ENCODE results near the gene GRIK4.
"Not testable (repeated sequence)": the region's sequence is repeated elsewhere in the genome, so short reads cannot be mapped to it uniquely, and the experiment has no call there.

GRIK4 gene

DNA sequence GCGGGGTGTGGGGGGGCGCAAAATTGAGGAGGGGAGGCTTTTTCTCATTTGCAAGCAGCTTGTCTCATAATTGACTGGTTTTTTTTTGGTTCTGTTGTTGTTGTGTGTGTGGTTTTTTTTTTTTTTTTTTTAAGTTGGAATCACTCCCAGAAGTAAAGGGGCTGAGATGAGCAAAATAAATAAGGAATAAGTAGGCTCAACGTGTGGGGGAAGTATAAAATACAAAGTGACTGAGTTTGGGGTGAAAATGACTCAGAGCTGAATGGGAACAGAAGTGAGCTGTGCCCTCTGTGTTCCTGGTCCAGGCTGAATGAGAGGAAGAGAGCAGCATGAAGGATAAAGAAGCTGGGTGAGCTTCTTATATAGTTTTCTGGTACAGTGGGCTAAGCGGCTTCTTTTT, 90.0 kb downstream of the GRIK4 start:
- no peak for FAIRE-seq
- no peak for DNase-seq (ENCODE audit: low spot score)

DNA sequence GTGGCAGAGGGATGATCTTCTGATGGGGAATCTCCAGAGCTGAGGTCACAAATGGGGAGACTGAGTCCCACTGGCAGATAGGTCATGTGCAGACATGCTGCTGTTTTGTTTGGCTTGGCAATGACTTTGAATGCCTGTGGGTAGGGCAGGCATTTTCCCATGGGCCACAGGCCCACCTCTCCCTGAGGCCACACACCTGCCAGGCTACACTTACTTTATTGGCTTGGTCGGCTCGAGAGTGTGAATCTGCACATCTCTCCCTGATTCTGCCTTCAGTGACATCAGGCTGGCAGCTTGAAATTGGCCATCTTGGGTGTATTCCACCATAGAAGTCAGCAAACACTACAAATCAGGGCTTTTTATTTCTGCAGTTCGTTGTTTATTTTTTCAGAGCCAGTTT, 91.5 kb downstream of the GRIK4 start:
- FAIRE-seq (no peak), DNase-seq (ENCODE audit: low spot score) (no peak)

DNA sequence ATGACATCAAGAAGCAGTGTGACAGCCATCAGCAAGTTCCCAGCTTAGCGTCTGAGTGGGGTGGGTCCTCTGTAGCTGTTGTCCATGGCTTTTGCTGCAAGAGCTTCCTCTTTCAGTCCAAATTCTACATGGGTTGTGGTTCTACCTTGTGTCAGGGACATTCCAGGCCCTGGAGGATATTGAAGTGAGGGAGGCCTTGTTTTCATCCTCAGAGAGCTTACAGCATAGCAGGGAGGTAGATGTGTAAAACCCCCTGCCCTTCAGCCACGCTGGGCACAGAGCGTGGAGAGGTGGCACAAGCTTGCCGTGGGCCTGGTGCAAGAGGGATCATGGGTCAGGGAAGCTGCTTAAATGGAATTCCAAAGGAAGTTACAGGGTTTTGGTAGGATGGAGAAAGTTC, 93.9 kb downstream of the GRIK4 start:
- FAIRE-seq (no peak), DNase-seq (ENCODE audit: low spot score) (no peak)

DNA sequence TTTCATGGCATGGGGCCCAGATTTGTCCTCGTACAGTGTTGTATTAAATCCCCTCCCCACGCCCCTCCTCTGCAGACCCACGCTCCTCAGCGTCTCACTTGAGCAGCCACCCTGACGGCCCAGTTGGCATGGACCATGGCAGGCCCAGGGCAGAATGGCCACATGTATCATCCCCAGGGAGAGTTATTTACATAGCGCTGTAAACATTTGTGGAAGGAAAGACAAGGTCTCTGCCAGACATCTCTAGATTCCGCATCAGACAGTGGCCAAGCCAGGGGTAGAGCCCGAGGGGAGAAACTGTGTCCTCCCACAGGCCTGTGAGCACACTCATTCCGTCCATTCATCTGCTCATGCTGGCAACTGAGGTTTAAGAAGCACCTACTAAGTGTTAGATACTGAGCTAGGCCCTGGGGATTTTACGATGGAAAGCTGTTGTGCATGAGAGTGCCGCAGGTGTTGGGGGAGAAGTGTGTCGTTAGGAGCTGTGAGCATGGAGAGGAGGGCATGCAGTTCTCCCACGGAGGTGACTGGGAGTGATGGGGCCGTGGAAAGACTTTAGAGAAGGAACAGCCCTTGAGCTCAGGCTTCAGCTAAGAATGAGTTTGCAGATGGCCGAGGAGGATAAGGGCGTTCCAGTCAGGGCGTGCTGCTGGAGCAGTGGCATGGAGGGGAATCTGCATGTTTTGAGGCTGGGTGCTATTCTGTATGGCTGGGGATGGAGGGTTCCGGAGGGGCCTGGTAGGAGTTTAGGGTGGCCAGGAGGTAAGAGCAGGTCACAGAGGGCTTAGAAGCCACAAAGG, 94.9 kb downstream of the GRIK4 start:
- DNase-seq (ENCODE audit: low spot score) (no peak), FAIRE-seq (no peak)

DNA sequence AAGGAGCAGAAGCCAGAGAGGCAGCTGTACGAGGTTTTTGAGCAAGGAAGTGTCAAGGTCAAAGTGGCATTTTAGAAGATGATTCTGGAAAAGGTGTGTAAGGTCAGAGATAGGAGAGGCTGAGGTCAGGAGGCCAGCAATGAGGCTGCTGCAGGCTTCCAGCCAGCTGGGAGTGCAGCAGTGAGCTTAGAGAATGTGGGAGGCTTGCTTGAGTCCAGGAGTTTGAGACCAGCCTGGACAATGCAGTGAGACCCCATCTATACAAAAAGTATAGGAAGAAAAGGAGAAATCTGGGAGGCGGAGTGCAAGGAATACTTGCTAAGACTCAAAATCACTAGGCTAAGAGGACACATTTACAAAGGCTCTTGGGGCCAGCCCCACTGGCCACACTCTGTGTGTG, 96.5 kb downstream of the GRIK4 start:
- no peak for FAIRE-seq

DNA sequence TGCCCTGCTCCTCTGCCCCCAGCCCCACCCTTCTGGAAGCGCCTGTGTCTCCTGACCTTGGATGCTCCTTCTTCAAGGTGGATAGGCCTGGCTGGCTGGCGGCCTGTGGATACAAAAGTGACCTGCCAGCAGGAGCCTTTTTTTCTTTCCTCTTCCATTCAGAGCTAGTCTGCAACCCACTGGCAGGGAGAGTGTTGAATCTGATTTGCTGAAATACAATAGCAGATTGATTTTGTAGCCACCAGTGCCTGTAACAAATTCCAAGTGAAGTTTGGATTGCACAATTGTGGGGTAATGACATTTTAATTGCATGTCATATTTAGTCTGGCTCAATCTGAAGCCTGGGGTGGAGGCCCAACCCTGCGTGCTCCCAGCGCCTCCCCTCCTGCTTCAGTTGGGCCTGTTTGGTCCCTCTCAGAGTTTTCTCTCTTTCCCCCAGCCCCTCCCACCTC, 97.2 kb downstream of the GRIK4 start:
- DNase-seq (ENCODE audit: low spot score) (no peak), FAIRE-seq (no peak)

More for the DNA sequence above, 96.5 kb downstream of the GRIK4 start:
- no peak for DNase-seq (ENCODE audit: low spot score)

DNA sequence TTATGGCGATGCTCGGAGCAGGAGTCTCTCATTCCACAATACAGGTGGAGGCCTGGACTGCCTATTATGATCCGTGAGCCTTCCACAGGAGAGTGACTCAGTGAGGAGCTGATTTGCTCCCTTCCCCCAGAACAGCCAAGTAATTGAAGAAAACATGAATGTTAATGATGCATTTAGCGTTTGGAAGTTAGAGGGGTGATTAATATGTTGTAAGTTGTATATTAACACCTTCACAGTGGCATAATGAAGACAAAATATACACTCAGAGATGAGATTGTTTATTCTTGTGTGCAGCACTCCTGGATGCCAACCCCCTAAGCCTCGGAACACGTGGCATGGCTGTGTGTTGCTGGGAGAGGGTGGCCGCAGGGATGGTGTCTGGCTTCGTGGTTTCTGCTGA, 98.6 kb downstream of the GRIK4 start:
- no peak for DNase-seq (ENCODE audit: low spot score)
- no peak for FAIRE-seq

DNA sequence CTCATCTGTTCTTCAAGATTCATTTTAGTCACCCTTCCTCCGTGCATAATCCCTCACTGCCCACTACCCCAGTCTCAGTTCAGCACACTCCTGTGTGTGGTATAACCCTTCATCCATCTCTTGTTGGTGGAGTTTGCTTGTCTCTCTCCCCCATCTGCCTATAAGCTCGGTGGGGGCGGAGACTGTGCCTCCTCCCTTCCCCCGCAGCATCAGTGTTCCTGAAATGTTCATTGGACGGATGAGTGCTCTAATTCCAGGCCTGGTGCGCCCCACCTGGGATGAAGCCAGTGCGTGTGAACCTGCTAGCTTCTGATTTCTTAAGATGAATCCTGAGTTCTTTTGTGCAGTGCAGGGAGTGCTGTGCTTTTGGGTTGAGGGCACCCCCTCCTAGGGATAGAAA, 100.0 kb downstream of the GRIK4 start:
- no peak for FAIRE-seq

DNA sequence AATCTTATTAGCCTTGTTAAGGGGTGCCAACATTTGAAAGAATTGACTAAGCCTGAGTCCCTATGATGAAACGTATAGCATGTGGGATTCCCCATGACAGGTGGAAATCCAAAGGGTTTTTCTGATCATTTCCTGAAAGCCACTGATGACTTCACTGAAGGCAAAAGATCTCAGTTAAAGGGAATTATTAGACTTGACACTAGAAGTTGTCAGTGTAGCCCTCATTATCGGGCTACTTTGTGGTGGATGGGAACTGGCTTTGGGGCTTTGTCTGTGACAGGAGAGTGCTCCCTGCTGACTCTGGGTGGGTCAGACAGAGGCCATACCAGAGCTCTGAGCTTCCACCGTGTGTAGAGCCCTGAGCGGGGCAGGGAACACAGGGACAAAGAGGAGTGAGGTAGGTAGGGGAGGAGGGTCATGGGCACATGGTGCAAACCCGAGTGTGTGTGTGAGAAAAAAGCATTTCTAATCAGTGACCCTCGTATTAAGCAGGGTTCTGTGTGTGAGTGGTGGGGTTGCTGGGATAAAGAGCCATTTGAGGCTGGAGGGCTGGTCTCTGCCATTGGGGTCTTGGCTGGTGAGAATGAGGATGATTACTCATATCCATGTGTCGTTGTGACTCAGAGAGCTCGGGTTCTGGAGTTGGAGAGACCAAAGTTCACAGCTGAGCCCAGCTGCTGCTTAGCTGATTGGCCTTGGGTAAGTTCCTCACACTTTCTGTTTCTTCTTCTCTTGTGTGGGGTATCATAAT, 101.1 kb downstream of the GRIK4 start:
- DNase-seq (ENCODE audit: low spot score) (no peak), FAIRE-seq (no peak)

More for the DNA sequence above, 100.0 kb downstream of the GRIK4 start:
- DNase-seq (ENCODE audit: low spot score), result no peak

DNA sequence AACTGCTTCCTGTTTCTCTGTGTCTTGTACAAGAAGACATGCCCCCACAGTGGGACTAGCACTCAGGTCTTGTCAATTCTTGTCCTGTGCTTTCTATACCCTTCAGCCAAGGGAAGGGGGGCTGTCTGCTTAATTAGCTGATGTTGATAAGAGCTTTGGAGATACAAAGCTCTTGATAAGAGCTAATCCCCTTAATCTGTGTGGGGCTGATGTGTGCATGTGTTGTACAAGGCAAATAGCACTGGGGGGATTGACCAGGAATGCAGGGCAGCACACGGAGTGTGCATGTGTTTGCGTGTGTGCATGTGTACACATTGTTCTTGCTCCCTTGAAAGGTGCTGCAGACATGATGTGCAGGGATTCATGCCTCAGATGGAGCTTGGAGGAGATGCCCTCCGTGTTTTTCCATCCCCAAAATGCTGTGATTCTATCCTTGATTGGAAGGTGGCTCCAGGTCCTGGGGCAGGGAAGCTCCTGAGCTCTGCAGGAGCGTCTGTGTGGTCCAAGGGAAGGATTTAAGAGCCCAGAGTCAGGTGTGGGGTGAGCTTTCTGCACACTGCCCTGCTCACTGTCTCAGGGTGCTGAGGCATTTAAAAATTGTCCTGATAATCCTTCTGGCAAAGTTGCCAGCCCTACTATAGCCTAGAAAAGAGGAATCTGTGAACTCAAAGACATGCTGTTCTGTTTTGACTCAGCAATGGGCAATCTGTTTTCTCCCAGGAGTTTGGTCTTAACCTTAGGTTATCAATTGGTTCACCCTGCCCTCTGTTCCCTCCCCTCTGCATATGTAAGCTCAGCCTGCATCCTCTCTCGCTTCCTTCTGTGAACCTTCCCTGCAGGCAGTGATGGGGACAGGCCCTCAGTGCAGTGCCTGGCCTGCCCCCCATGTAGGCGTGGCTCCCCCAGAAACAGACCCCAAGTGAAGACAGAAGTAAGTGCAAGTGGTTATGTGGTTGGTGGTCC, 102.0 kb downstream of the GRIK4 start:
- DNase-seq (ENCODE audit: low spot score), result no peak
- no peak for FAIRE-seq

DNA sequence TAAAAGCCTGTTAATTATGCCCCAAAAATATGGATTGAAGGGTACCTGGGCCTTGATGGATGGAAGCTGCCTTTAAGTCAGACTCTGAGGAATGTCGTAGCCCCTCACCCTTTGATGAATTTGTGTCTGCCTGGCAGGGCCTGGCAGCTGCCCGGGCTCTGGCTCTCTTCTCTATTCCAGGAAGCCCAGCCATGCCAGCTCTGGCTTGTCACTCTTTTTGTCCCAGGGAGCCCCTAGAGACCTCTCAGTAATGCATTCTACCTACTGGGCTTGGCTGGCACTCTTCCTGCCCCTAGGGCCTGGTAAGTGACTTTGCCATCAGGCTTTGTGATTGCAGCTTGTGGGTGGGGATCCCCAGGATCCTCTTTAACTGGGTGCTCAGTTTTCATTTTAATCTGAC, 103.8 kb downstream of the GRIK4 start:
- FAIRE-seq (no peak), DNase-seq (ENCODE audit: low spot score) (no peak)

DNA sequence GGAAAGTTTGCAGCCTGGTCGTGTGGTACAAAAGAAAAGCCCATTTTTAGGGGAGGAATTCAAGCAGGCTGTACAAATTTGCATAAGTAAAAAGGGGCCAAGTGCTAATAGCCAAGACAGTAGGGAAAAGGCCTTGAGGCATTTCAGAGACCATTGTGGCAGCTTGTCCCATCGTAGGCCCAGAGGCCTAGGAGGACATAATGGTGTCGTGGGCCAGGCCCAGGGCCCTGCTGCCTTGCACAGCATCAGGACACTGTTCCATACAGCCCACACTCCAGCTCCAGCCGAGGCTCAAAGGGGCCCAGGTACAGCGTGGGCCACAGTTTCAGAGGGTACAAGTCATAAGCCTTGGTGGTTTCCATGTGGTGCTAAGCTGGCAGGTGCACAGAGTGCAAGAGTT, 106.9 kb downstream of the GRIK4 start:
- FAIRE-seq, result no peak
- no peak for DNase-seq (ENCODE audit: low spot score)

DNA sequence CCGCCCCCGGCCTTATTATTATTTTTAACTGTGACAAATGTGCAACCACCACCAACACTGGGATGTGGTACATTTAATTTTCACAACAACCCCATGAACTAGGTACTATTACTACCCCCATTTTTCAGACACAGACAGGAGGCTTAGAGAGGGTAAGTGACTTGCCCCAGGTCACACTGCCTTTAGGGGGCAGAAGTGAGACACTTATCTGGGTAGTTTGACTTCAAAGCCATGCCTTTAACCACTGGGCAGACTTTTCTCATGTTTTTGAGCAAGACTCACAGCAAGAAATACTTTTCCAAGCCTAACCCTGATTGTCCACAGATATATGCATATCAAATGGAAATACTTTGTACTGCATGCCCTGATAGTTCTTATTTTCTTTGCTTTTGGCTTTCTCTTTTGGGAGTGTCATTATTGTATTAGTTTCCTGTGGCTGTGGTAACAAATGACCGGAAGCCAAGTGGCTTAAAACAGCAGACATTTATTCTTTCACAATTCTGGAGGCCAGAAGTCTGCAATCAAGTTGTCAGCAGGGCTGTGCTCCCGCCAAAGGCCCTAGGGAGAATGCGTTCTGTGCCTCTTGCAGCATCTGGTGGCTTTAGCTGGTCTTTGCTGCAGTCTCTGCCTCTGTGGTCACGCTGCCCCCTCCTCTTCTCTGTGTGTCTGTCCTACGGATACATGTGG, 110.8 kb downstream of the GRIK4 start:
- FAIRE-seq, result no peak
- DNase-seq (ENCODE audit: low spot score), result no peak

DNA sequence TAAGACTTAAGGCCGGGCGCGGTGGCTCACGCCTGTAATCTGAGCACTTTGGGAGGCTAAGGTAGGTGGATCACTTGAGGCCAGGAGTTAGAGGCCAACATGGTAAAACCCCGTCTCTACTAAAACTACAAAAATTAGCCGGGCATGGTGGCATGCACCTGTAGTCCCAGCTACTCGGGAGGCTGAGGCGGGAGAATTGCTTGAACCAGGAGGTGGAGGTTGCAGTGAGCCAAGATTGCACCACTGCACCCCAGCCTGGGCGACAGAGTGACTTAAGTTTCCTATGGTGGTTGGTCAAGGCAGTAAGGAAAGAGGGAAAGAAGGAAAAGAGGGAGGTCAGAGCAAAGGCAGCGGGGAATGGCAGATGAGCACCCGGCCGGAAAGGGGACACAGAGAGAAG, 113.4 kb downstream of the GRIK4 start:
- not testable (repeated sequence) for FAIRE-seq

DNA sequence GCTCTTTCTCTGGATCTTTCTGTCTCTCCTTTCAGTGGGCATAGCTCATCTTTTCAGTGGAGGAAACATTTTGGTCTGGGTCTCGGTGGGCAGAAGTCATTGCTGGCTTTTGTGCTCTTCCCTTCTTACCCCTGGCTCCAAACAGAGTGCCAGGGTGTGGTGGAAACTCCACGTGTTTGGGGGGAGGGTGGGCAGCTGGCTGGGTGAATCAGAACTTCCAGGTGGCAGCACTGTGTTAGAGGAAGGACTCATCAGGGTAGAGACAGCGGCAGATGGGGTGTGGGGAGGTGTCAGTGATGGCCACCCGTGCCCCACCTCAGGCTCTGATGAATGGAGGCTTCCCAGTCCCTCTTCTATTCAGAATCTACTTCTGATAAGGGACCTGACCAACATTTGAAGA, 114.0 kb downstream of the GRIK4 start:
- no peak for FAIRE-seq
- DNase-seq (ENCODE audit: low spot score), result no peak

More for the DNA sequence above, 113.4 kb downstream of the GRIK4 start:
- DNase-seq (ENCODE audit: low spot score), result not testable (repeated sequence)

DNA sequence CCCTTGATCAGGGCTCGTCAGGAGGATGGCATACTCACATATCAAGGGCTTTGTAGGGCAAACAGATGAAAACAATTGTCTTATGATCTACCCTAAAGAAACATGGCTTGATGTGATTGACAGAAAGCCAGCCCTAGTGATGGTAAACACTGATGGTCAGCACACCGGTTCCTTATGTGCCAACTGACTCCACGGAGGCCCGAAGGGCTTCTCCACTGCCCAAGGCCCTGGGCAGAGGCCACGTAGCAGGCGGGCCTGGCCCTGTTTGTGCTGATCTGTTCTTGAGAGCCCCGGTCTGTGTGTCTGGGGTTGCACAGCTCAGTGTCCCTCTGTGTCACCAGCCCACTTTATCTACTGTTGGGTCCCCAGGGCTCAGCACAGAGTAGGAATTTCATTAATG, 115.2 kb downstream of the GRIK4 start:
- DNase-seq (ENCODE audit: low spot score) (no peak), FAIRE-seq (no peak)

DNA sequence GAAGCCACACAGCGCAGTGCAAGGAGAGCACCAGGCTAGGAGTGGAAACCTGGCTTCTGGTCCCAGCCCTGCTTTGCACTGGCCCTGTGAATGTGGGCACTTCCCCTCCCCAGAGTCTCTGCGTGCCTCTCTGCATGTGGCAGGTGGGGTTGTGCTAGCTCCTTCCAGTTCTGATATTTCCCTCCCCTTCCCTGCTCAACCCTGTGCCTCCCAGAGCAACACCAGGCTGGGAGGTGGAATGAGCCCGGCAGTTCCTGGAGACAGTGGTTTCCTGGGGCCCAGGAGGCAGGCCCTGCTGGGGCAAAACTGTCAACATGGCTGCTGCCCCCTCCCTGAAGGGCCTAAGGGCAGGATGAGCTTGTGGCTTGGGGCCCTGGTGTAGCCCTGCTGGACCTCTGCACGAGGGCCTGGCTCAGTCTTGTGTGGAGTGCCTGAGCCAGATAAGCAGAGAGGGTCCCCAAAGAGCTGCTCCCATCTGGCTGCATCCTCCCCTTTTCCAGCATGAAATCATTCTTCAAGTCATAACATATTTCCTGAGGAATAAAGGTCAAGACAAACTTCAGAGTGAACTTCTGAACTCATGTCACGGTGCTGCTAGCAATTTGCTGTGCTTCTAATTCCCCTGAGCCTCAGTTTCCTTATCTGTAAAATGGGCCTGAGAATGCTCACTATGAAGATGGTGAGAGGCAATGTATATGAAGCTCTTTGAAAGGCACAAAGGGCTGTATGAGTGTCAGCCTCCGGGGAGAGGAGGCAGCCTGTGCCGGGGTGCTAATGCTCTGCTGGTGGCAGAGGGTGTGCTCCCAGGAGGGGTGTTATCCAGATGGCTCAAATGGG, 116.0 kb downstream of the GRIK4 start:
- DNase-seq (ENCODE audit: low spot score), result no peak
- no peak for FAIRE-seq

DNA sequence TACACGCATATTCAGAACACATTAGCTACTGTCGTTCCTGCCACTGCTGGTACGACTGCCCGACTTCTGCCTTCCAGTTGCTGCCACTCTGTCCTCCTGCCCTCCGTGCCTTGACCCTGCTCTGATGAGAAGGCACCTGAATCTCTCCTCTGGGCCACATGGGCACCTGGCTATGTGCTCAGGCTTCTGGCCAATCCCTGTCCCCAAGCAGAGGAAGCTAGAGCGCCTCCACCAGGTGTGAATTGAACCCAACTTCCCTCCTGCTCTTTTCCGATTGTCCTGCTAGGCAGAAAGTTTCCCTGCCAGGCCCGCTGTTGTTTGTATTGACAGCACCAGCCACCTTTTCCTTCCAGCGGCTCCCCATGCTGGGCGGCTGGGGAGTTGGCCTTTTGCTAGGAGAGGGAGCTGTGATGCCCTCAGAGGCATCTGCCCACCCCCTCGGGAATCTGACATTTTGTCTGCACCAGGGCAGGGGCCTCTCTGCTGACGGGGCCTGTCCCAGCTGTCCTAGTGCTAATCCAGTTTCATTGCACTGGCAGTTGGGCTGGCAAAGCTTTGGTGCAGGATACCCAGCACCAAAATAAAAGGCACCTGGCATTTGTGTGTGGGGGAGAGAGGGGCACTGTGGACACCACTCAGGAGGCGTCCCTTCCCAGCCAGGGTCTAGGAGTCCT, 118.0 kb downstream of the GRIK4 start:
- no peak for DNase-seq (ENCODE audit: low spot score)
- FAIRE-seq, result no peak

DNA sequence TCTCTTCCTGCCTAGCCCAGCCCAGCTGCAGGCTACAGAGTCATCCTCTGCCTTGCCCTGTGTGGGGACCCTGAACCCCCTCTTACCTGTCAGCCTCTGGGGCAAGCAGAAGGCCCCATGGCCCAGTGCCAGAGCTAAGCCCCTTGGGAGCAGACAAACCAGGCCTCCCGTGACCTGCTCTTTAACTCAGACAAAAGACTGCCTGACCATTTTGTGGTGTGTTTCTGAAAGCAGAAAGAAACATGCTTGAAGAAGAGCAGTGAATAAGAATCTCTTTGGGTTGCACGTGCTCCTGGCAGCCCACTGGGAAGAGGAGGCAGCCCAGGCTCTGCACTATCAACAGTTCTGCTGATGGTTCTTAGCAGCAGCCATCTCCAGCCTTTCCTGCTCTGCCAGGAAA, 118.6 kb downstream of the GRIK4 start:
- no peak for DNase-seq (ENCODE audit: low spot score)
- FAIRE-seq, result no peak

DNA sequence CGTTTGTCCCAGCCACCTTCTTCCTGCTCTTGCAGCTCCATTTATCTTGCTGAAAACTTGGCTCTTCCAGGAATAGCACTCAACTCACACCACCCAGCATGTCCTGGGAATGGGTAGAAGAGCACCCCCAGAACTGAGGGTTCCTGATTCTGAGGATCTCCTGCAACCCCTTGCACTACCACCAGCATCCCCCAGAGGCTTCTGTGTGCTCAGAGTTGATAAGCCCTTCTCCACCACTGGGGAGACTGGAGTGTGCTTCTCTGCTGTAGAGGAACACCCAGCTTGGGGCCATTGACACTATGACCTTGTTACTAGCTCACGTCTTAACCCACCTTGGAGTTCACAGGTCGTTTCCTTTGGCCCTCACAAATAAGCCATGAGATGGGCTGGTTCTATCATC, 121.0 kb downstream of the GRIK4 start:
- DNase-seq (ENCODE audit: low spot score) (no peak), FAIRE-seq (no peak)
